Mucosa of rectum (tissue), 2 donors: ENCODE results near the gene PDIA2.
"Not testable (repeated sequence)": the region's sequence is repeated elsewhere in the genome, so short reads cannot be mapped to it uniquely, and the experiment has no call there.

ENCODE experiments used
- H3K27ac ChIP-seq, 2 donors: one replicate each; pipeline ENCODE4 v1.7.0; 2013; ENCODE audit warnings: inconsistent platforms in 2 of 2, low read depth in 2 of 2, low read length in 2 of 2
- H3K27me3 ChIP-seq, 2 donors: one replicate each; pipeline ENCODE4 v1.7.0; 2013; ENCODE audit warnings: low read length in 2 of 2; ENCODE audit not compliant: control insufficient read depth in 2 of 2, insufficient read depth in 2 of 2
- H3K36me3 ChIP-seq, 2 donors: one replicate each; pipeline ENCODE4 v1.7.0; 2013; ENCODE audit warnings: low read length in 2 of 2; ENCODE audit not compliant: control insufficient read depth in 2 of 2, insufficient read depth in 2 of 2
- H3K4me1 ChIP-seq, 2 donors: one replicate each; pipeline ENCODE4 v1.7.0; 2013; ENCODE audit warnings: low read length in 2 of 2, mild to moderate bottlenecking in 1 of 2; ENCODE audit not compliant: control insufficient read depth in 2 of 2, insufficient read depth in 2 of 2
- H3K4me3 ChIP-seq, 2 donors: one replicate each; pipeline ENCODE4 v1.7.0; 2013; ENCODE audit warnings: low read length in 2 of 2
- H3K9ac ChIP-seq, 2 donors: one replicate each; pipeline ENCODE4 v1.7.0; 2013; ENCODE audit warnings: low read length in 2 of 2, low read depth in 1 of 2, mild to moderate bottlenecking in 1 of 2
- H3K9me3 ChIP-seq, 2 donors: one replicate each; pipeline ENCODE4 v1.7.0; 2013; ENCODE audit warnings: low read length in 2 of 2; ENCODE audit not compliant: control insufficient read depth in 2 of 2
- donor health status: healthy.
- donor health status: Normal muscosa, but diverticular disease.

PDIA2 gene

DNA sequence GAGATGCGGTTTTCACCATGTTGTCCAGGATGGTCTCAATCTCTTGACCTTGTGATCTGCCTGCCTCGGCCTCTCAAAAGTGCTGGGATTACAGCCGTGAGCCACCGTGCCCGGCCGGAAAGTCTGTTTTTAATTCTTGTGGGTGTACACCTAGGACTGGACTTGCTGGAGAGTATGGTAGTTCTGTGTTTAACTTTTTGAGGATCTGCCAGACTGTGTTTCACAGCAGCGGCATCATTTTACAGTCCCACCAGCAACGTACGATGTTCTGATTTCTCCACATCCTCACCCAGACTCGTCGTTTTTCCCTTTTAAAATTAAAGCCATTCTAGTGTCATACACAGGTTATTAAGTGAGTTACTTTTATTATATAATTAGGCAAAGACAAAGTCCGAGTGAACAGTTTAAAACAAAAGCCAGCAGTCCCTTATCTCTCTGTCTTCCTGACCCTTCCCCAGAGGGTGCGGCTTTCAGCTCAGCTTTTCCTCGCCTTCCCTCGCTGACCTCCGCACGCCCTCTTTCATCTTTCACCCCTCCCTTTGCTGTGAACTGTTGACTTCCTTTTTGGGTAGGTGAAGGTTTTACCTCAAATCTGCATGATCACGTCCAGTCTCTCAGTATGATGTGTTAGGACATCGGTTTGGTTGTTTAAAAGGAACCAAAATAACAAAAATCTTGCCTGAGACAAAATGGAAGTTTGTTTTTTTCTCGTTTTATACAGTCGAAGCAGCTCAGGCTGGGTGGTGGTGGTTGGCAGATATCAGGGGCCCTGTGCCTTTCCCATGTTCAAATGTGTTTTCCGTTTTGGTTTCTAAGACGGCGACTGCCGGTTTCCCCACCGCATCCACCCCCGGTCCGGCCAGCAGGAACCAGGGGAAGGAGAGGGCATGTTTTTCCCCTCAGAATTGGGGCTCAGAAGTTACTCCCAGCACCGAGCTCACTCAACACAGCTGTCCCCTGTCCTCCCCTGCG lies 30.3 kb upstream of the PDIA2 start:
- H3K27ac ChIP-seq, result peak overlapping the region; percentile 74 to 78
- no peaks in the 10 kb centered on the region for H3K27me3 ChIP-seq
- H3K9ac ChIP-seq, result peak overlapping the region; percentile 27 to 56
- H3K4me1 ChIP-seq, result peaks cover 16 to 30% of the 10 kb centered on the region in 2 donors
- H3K9me3 ChIP-seq, result no peaks in the 10 kb centered on the region
- H3K36me3 ChIP-seq, result peaks cover 9 to 12% of the 10 kb centered on the region in 2 donors
- peak overlapping the region; percentile 48 to 61 for H3K4me3 ChIP-seq

GRCh38 chr16:253833-254232 lies 29.1 kb upstream of the PDIA2 start:
- peaks cover 9 to 12% of the 10 kb centered on the region in 2 donors for H3K36me3 ChIP-seq
- peaks cover 16 to 30% of the 10 kb centered on the region in 2 donors for H3K4me1 ChIP-seq
- no peaks in the 10 kb centered on the region for H3K9me3 ChIP-seq
- H3K4me3 ChIP-seq, result no peak overlapping the region
- peak overlapping the region; percentile 36 to 63 for H3K27ac ChIP-seq
- H3K9ac ChIP-seq, result peak overlapping the region in 1 of 2 donors; percentile 47
- H3K27me3 ChIP-seq, result no peaks in the 10 kb centered on the region

DNA sequence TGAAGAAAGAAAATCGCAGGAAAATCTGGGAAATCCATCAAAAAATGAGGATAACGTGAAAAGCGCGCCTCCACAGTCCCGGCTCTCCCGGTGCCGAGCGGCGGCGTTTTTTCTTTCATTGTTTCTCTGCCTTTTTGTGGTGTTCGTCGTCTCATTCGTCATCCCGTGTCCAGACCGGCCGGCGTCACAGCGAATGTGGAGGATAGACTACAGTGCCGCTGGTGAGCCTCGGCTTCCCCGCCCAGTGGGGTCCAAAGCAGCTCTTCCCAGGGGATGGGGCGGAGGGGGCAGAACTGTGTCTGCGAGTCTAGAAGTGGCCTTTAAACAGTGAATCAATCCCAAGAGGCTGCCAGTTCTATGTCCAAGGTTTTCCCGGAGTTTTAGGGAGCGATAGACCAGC lies 28.5 kb upstream of the PDIA2 start:
- H3K27ac ChIP-seq, result no peak overlapping the region
- H3K9me3 ChIP-seq, result no peaks in the 10 kb centered on the region
- no peak overlapping the region for H3K9ac ChIP-seq
- H3K36me3 ChIP-seq, result peaks cover 11 to 18% of the 10 kb centered on the region in 2 donors
- H3K27me3 ChIP-seq, result no peaks in the 10 kb centered on the region
- peaks cover 16 to 28% of the 10 kb centered on the region in 2 donors for H3K4me1 ChIP-seq
- H3K4me3 ChIP-seq, result no peak overlapping the region

DNA sequence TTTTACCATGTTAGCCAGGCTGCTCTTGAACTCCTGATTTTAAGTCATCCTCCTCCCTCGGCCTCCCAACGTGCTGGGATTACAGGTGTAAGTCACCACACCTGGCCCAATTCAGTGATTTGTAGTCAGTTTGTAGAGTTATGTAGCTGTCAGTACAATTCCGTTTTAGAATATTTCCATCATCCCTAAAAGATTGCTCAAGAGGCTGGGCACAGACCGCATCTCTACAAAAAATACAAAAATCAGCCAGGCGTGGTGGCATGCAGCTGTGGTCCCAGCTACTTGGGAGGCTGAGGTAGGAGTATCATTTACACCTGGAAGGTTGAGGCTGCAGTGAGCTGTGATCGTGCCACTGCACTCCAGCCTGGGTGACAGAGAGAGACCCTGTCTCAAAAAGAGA lies 27.8 kb upstream of the PDIA2 start:
- Histone ChIP-seq H3K27ac (no peak overlapping the region), H3K4me3 (no peak overlapping the region), H3K27me3 (no peaks in the 10 kb centered on the region), H3K9ac (no peak overlapping the region), H3K4me1 (peaks cover 16 to 24% of the 10 kb centered on the region in 2 donors), H3K9me3 (no peaks in the 10 kb centered on the region), H3K36me3 (peaks cover 15 to 24% of the 10 kb centered on the region in 2 donors)

DNA sequence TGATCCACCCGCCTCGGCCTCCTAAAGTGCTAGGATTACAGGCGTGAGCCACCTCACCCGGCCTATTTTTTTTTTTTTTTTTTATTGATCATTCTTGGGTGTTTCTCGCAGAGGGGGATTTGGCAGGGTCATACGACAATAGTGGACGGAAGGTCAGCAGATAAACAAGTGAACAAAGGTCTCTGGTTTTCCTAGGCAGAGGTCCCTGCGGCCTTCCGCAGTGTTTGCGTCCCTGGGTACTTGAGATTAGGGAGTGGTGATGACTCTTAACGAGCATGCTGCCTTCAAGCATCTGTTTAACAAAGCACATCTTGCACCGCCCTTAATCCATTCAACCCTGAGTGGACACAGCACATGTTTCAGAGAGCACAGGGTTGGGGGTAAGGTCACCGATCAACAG lies 24.9 kb upstream of the PDIA2 start:
- not testable (repeated sequence) for H3K4me3 ChIP-seq, H3K4me1 ChIP-seq, H3K27ac ChIP-seq, H3K27me3 ChIP-seq, H3K9ac ChIP-seq, H3K9me3 ChIP-seq
- H3K36me3 ChIP-seq, result peaks cover 28 to 43% of the 10 kb centered on the region in 2 donors

DNA sequence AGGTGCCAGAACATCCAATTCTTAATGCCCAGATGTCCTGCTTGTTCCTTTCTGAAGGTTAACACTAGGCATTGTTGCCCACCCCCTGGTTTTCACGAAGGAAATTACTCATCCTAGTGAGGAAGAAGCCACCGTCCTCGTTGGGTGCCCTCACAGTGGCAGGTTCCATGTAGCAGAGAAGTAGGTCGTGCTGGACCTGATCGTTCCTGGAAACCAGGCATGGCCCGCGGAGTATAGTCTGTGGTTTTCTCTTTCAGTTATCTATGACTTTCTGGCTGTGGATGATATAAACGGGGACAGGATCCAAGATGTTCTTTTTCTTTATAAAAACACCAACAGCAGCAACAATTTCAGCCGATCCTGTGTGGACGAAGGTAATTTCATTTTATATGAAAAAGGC lies 23.7 kb upstream of the PDIA2 start:
- no peak overlapping the region for H3K4me3 ChIP-seq
- no peaks in the 10 kb centered on the region for H3K9me3 ChIP-seq
- H3K27me3 ChIP-seq, result no peaks in the 10 kb centered on the region
- no peak overlapping the region for H3K27ac ChIP-seq
- H3K9ac ChIP-seq, result no peak overlapping the region
- no peaks in the 10 kb centered on the region for H3K4me1 ChIP-seq
- H3K36me3 ChIP-seq, result peaks cover 36 to 51% of the 10 kb centered on the region in 2 donors

DNA sequence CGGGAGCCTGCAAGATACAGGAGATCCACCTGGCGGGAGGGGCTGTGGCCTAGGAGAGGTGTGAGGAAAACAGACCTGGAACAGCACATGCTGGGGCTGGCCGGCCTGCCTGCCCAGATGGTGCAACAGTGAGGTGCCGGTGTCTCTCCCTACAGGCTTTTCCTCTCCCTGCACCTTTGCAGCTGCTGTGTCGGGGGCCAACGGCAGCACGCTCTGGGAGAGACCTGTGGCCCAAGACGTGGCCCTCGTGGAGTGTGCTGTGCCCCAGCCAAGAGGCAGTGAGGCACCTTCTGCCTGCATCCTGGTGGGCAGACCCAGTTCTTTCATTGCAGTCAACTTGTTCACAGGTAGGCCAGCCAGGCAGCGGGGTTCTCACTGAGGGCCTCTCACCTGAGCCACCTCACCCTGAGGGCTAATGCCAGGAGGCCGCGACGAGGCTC lies 23.1 kb upstream of the PDIA2 start:
- H3K36me3 ChIP-seq, result peaks cover 38 to 57% of the 10 kb centered on the region in 2 donors
- H3K9me3 ChIP-seq, result no peaks in the 10 kb centered on the region
- no peaks in the 10 kb centered on the region for H3K4me1 ChIP-seq
- no peak overlapping the region for H3K9ac ChIP-seq
- H3K27ac ChIP-seq, result no peak overlapping the region
- H3K27me3 ChIP-seq, result no peaks in the 10 kb centered on the region
- no peak overlapping the region for H3K4me3 ChIP-seq

DNA sequence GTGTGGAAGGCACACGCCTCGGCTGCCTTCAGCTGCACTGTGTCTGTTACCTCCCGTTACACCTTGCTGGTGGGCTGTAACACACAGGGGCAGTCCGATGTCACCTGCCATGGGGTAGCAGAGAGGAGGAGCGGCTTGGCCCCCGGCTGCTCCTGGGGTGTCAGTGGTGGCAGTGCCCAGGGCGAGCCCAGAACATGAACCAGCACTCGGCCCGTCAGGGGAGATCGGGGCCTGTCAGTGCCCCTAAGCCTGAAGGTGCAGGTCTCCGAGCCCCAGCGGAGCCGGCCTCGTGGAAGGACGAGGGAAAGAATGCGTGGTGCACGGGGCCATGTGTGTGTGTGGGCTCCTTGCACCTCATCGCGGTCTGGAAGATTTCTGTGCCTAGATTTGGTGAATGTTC lies 22.6 kb upstream of the PDIA2 start:
- Histone ChIP-seq H3K9me3 (no peaks in the 10 kb centered on the region), H3K27me3 (no peaks in the 10 kb centered on the region), H3K36me3 (peaks cover 38 to 59% of the 10 kb centered on the region in 2 donors), H3K4me3 (no peak overlapping the region), H3K9ac (no peak overlapping the region), H3K4me1 (peaks cover 0 to 3% of the 10 kb centered on the region in 2 donors), H3K27ac (no peak overlapping the region)

DNA sequence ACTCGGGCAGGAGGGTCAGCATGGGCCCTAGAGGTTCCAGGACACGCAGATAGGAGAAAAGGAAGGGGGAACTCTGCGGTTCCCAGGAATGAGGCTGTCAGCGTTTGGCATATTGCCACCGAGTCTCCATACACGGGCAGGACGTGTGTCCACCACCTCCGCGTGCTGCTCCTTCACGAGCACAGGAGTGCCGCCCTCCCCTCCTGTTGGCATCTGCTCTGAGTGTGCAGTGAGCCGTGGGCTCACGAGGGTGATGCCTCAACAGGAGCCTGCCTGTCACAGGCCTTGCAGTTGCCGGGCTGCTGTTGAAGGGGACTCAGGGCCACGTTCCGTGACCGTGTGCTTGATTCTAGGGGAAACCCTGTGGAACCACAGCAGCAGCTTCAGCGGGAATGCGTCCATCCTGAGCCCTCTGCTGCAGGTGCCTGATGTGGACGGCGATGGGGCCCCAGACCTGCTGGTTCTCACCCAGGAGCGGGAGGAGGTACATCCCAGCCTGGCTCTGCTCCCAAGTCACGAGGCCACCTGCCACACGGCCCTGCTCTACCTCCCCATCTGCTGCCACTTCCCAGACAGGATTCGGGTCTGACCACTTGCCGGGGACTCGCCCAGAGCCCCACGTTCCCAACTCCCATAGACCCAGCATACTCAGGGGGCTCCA lies 21.8 kb upstream of the PDIA2 start:
- Histone ChIP-seq H3K27me3 (no peaks in the 10 kb centered on the region), H3K9me3 (no peaks in the 10 kb centered on the region), H3K4me3 (no peak overlapping the region), H3K27ac (no peak overlapping the region), H3K9ac (no peak overlapping the region), H3K4me1 (peaks cover 0 to 12% of the 10 kb centered on the region in 2 donors), H3K36me3 (peaks cover 38 to 58% of the 10 kb centered on the region in 2 donors)

DNA sequence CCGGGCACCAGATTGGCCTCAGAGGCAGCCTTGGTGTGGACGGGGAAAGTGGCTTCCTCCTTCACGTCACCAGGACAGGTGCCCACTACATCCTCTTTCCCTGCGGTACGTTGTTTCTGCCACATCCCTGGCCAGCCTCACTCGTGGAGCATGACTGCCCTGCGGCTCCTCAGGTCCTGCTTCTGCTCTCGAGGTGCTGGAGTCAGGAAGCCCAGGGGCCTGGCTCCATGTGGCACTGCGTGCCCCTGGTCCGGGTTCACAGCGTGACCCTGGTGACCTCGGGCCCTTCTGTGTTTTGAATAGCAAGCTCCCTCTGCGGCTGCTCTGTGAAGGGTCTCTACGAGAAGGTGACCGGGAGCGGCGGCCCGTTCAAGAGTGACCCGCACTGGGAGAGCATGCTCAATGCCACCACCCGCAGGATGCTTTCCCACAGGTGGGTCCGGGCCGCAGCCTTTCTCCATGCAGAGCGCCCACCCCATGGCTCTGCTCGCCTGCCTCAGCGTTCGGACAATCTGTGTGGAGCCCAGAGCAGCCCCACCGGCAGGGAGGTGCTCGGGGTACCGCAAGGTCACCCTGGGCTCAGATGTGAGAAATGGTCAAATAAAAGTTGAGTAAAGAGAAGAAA lies 20.7 kb upstream of the PDIA2 start:
- H3K9me3 ChIP-seq, result no peaks in the 10 kb centered on the region
- no peak overlapping the region for H3K9ac ChIP-seq
- H3K4me3 ChIP-seq, result no peak overlapping the region
- no peak overlapping the region for H3K27ac ChIP-seq
- H3K36me3 ChIP-seq, result peaks cover 38 to 57% of the 10 kb centered on the region in 2 donors
- no peaks in the 10 kb centered on the region for H3K27me3 ChIP-seq
- peaks cover 0 to 17% of the 10 kb centered on the region in 2 donors for H3K4me1 ChIP-seq
